ENCODE data around the gene NRCAM.

DNA sequence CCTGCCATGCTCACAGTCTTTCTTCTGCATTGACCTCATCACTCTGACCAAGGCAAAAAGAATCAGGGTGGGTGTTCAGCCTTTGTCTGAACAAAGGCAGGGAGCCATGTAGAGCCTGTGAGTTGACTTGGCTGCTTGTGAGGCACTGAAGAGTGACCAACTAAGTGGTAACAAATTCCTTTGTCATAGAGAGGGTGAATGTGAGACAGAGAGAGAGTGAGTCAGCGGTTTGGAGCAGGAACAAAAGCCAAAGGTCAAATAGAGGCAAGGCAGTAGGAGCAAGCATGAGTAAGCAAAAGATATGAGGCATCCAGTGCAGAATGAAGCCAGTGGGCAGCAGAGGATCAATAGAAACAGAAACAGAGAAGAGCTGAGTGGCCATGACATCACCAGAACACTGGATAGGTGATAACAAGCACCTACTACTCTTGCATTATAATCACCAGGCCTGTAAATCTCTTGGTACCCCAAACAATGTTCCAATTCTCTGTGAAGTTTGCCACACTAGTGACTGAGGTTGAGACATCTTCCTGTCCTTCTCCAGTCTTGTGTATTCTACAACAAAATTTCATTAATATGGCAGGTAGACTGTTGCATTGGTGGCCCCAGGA lies 209.9 kb downstream of the NRCAM start:
- TF ChIP-seq CTCF (tag by site-specific recombination; IDR thresholded peaks at IDR 0.05) (no peak), ZNF48 (tag by site-specific recombination; IDR thresholded peaks at IDR 0.05) (no peak), ZNF514 (tag by site-specific recombination; IDR thresholded peaks at IDR 0.05) (no peak), SP2 (tag by site-specific recombination; IDR thresholded peaks at IDR 0.05) (no peak), KLF10 (tag by site-specific recombination; IDR thresholded peaks at IDR 0.05) (no peak), ZNF335 (tag by site-specific recombination; conservative IDR thresholded peaks at IDR 0.05) (no peak), OVOL3 (tag by site-specific recombination; IDR thresholded peaks at IDR 0.05) (no peak), SCRT2 (tag by site-specific recombination; IDR thresholded peaks at IDR 0.05) (no peak), ZNF121 (tag by site-specific recombination; IDR thresholded peaks at IDR 0.05) (no peak), ZBTB7A (tag by site-specific recombination; IDR thresholded peaks at IDR 0.05; ENCODE audit: low read depth) (no peak), ZNF629 (tag by site-specific recombination; IDR thresholded peaks at IDR 0.05) (no peak), ZNF19 (tag by site-specific recombination; IDR thresholded peaks at IDR 0.05; ENCODE audit: low read depth) (no peak), ZNF777 (tag by site-specific recombination; IDR thresholded peaks at IDR 0.05; ENCODE audit: borderline replicate concordance) (no peak)
- TF ChIP-seq, protein P1, sequence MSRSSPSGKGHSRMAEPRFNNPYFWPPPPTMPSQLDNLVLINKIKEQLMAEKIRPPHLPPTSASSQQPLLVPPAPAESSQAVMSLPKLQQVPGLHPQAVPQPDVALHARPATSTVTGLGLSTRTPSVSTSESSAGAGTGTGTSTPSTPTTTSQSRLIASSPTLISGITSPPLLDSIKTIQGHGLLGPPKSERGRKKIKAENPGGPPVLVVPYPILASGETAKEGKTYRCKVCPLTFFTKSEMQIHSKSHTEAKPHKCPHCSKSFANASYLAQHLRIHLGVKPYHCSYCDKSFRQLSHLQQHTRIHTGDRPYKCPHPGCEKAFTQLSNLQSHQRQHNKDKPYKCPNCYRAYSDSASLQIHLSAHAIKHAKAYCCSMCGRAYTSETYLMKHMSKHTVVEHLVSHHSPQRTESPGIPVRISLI (tag by site-specific recombination; IDR thresholded peaks at IDR 0.05), result no peak
